ENCODE data around the gene SYMPK.

DNA sequence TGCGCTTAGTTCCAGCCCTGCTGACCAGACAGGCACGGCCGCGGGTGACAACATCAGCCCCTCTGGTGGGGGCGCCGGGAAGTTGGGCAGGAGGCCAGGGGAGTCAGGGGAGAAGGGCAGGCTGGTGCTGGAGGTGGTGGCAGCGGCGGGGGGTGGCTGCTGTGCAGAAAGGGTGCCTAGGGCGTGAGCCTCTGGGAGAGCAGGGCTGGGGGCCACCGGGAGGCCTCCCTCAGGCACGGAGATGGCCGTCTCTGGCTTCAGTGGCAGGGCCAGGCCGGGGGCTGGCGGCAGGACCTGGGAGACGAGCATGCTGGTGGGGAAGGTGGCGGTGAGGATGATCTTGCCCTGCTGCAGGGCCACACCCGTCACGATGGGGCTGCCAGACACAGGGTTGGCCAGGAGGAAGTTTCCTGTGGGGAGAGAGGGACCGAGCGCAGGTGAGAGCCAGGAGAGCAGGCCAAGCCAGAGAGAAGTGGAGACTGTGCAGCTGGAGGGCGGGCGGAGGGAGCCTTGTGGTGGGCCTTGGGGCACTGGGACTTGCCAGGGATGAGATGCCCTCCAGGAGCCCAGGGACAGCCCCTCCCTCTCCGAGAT is 97.1 kb downstream of the SYMPK start:
- TF ChIP-seq, protein P1, sequence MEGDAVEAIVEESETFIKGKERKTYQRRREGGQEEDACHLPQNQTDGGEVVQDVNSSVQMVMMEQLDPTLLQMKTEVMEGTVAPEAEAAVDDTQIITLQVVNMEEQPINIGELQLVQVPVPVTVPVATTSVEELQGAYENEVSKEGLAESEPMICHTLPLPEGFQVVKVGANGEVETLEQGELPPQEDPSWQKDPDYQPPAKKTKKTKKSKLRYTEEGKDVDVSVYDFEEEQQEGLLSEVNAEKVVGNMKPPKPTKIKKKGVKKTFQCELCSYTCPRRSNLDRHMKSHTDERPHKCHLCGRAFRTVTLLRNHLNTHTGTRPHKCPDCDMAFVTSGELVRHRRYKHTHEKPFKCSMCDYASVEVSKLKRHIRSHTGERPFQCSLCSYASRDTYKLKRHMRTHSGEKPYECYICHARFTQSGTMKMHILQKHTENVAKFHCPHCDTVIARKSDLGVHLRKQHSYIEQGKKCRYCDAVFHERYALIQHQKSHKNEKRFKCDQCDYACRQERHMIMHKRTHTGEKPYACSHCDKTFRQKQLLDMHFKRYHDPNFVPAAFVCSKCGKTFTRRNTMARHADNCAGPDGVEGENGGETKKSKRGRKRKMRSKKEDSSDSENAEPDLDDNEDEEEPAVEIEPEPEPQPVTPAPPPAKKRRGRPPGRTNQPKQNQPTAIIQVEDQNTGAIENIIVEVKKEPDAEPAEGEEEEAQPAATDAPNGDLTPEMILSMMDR (IDR thresholded peaks at IDR 0.05), result no peak
- TF ChIP-seq POLR2AphosphoS5 (IDR thresholded peaks at IDR 0.05) (no peak), POLR2A (IDR thresholded peaks at IDR 0.05) (no peak), EP300 (IDR thresholded peaks at IDR 0.05) (no peak)

All from suprapubic skin (tissue), 4 donors.